GM12892 (cell line): ENCODE results near the gene DENND2D.

Source experiments
- POLR2A ChIP-seq: IDR thresholded peaks from 2 replicates; pipeline ENCODE4 v1.6.1; 2011; ENCODE audit warnings: low read depth, low read length, control low read depth
- POLR2AphosphoS5 ChIP-seq: IDR thresholded peaks from 2 replicates; pipeline ENCODE4 v1.6.1; 2011; ENCODE audit warnings: low read depth, low read length, control low read depth
- TAF1 ChIP-seq: IDR thresholded peaks from 2 replicates; pipeline ENCODE4 v1.6.1; 2011; ENCODE audit warnings: low read depth, mild to moderate bottlenecking, control low read depth, low read length, borderline replicate concordance

GRCh38 chr1:111196213-111196612 lies 4.2 kb downstream of the DENND2D start:
- no peak for TF ChIP-seq POLR2A
- no peak for TF ChIP-seq POLR2AphosphoS5
- TF ChIP-seq TAF1, result no peak
